ENCODE measurements around the gene HNMT.

Gene HNMT

DNA sequence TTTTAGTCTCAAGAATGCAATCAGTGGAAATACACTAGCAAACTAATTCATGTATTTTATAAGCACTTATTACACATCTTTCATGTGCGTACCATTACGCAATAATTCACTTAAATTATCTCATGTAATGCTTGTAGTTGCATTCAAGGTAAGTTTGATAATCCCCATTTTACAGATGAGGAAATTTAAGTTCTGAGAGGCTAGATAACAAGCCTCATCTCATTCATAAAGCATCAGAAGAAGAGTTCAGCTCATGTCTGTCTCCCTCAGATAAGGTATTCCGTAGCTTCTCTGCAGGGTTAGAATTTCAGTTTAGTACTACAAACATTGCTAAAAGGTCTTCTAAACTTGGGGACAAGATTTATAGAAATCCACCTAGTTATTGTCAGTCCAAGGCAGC, 47.8 kb downstream of the HNMT start:
- DNase-seq (ENCODE audit: low read depth in 2 of 2): no peak

DNA sequence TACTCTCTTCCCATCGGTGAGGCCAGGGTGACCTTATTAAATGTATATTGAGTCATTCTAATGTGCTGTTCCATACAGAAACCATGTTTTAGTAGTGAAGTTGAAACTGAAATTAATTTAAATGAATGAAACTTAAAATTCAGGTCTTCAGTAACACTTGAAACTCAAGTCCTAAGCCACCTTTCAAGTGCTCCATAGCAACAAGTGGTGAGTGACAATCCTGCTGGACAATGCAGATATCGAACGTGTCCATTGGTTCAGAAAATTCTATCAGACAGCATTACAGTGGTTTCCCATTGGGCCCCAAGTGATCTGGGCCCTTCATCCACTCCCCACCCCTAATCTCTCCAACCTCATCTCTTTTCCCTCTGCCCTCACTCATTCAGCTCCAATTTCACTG, 48.7 kb downstream of the HNMT start:
- no peak for DNase-seq (ENCODE audit: low read depth in 2 of 2)

DNA sequence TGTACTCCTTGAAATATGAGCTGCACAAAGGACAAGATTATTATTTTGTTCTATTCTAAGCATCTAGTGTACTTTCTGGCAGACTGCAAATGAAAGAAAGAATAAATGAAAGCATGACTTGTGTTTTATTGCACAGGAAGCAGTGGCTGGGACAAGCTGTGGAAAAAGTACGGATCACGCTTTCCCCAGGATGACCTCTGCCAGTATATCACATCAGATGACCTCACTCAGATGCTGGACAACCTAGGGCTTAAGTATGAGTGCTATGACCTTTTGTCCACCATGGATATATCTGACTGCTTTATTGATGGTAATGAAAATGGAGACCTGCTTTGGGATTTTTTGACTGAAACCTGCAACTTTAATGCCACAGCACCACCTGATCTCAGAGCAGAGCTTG, 49.4 kb downstream of the HNMT start:
- DNase-seq (ENCODE audit: low read depth in 2 of 2): no peak

DNA sequence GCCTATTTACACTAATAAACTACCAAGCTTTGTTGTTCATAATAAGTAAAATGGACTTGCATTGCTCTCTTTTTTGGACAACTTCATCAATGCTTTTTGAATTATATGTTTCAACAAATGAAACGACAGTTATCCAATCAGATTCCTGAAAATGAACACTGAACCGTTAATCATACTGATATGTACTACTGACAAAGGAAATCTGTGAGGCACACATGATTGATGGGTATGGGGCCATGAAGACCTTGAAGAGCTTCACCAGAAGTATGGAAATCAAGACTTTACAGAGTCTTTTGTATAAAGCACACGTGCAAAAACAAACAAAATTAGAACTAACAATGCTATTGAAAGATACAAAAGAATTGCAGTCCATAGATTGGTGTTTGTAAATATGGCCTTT, 51.2 kb downstream of the HNMT start:
- DNase-seq (ENCODE audit: low read depth in 2 of 2): no peak

DNA sequence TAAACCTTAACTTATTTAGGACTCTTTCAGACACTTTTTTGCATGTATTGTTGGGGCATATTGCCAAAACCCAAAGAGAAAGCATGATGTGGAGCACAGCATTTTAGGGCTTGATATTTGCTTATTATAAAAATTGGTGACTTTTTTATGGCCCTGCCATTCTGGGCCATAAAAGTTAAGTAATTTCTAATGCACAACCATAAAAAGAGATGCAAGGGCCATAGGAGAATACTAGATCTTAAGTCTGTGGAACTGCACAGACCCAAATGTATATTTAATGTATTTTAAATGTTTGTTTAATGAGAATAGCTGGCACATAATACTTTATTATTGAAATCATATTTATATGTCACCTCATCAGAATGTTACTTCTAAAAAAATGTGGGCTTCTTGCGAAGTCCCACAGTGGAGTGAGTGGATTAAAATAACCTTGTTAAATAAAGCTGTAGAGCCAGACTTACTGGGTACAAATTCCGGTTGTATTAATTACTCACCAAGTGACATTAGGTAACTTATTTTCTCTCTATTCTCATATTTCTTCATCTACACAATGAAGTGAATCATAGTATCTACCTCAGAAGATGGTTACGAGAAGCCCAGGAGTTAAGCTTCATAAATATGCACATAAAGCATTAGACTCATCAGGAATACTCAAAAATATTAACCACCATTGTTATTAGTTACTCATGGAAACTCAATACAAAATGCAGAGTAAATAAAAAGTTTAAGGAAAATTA, 52.2 kb downstream of the HNMT start:
- no peak for DNase-seq (ENCODE audit: low read depth in 2 of 2)

DNA sequence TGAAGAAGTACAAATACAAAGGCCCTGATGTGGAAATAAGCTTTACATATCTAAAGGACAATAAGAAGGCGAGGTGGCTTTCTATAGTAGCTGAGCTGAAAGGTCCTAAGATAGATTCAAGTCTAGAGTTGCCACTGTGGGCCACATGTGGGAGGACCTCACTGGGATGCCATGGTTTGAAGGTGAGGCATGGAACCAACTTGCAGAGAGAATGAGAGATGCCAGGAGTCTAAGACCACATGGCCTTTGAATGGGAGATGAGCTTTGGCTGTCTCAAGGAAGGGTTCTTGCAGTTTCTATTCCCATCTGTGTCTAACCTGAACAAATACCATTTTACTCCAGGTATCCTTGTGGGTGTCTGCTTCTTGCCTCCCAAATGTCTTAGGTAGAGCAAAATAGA, 53.6 kb downstream of the HNMT start:
- DNase-seq (ENCODE audit: low read depth in 2 of 2): no peak

DNA sequence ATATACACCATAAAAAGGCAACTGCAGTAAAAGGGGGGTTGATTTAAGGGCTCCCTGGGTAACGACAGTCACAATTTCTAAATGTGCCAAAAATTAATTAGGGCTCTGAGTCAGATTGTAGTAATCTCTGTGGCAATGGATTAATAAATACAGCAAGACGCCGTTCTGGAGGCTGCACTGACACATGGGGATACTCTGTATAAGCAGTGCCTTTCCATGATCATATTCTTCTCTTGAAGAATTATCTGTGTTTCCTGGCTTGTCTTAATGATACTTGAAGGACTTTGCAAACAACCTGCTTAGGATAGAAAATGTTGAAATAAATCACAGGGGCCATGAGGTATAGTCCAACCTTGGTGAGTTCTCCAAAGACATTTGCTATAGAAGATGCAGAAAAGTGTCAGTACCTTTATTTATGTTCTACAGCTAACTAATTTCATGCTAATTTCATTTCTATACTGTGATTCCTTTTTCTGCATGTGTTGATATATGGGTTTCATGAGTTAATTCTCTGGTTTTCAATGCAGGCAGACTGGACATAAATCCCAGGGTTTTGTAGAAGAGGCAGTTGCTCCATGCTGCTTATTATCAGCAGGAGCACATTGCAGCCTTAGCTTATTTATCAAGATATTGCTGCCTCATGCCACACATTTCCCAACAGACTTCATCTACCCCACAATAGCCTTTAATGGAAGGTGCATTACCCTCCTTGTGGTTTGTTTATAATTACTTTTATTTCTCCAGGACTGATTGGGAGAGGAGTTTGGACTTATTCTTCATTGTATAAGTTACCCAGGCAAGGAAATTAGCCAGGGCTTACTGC, 54.8 kb downstream of the HNMT start:
- no peak for DNase-seq (ENCODE audit: low read depth in 2 of 2)

DNA sequence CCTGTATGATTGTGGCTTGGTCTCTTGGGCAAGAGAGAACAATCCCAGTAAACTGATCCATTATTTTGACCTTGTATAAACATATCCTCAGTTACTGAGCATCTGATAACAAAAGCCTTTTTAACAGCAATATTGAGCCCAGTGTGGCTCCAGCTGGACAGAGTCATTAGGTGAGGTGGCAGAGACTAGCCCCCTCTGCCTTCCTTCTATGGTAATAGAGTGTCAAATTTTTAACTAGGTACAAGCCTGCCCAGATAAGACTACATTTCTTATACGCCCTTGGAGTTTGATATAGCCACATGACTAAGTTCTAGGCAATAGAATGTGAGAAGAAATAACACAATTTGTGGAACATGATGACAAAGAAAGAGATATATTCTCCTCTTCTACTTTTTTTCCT, 56.2 kb downstream of the HNMT start:
- DNase-seq (ENCODE audit: low read depth in 2 of 2): no peak

DNA sequence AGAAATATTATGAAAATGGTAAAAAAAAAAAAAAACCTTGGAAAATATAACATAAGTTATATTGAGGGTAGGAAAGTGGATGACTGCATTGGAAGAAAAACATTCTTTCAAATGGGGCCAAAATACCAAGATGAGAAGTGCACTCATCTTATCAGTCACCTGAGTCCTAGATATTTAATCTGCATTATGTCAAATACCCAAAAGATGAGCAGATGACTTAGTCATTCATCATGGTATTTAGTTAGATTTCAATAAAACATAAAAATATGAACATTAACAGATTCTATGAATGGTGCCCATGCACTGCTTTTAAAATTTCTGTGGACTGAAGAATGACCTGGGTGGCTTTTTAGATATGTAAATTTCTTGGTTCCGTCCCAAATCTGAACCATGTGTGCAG, 56.9 kb downstream of the HNMT start:
- DNase-seq (ENCODE audit: low read depth in 2 of 2): no peak

DNA sequence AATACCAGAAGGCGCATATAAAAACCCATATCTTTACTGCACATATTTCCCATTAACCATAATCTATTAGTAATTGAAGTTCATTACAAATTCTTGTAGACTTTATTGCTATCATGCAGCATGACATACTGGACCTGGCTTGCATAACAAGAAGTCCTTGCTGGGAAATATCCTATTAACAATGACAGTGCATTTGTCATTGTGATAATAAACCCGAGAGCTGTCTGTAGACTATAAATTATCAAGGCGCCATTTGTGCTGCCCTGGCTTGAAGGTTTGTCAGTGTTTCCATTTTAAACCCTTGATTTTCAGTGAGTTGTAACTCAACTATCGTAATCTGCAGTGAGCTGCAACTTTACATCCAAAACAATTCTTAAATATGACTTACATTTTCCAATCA, 59.0 kb downstream of the HNMT start:
- DNase-seq (ENCODE audit: low read depth in 2 of 2): no peak

DNA sequence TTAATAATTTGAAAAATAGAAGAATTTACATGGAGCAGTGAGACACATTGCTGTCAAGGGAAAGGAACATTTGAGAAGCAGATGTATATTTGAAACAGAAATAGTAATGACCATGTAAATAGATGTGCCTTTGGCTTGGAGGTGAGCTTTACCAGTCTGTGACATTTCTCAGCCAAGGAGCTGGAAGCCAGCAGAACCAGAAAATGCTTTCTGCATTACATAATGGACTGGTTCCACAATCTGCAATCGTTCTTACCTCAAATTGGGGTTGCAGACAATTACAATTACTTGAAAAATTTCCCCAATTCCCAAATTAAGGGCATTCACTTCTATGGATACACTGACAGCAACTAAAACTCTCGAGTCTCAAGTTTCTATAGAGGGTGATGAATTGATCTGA, 59.7 kb downstream of the HNMT start:
- no peak for DNase-seq (ENCODE audit: low read depth in 2 of 2)

DNA sequence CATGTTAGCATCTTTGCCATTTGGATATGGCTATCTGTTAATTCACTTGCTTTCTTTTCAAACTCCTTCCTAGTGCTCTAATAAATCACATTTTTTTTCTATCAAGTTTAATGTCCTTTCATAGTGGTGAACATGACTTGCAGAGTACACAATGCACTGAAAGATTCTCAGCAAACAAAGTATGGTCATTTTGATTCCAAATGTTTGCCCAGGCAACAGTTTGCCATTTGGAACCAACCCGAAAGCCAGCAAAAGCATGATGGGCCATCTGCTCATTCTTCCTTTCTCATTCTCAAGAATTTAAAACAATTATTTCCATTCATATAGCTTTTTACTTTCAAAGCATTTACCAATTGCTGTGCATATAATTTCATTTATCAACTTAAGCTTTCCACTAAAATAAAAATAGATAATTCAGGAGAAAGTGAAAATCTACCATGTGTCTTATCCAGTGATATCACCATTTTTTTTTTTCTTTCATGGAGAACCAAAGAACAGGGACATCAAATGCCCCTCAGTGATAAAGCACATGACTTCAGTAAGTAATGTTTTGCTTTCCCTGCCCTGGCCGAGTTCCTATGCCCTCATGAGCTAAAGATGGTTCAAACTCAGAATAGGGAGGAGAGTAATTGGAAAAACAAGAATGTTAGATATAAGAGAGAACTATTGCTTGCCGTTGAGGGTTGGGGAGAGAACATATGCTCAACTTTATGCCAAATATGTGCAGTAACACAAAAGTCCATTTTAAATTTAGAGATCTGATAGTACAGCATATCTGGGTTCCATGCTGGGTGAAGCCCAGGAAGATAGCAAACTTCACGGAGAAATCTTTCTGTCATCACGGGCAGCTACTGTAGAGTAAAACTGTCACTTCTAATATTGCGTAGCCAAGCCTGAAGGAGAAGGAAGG, 62.1 kb downstream of the HNMT start:
- DNase-seq (ENCODE audit: low read depth in 2 of 2): no peak

DNA sequence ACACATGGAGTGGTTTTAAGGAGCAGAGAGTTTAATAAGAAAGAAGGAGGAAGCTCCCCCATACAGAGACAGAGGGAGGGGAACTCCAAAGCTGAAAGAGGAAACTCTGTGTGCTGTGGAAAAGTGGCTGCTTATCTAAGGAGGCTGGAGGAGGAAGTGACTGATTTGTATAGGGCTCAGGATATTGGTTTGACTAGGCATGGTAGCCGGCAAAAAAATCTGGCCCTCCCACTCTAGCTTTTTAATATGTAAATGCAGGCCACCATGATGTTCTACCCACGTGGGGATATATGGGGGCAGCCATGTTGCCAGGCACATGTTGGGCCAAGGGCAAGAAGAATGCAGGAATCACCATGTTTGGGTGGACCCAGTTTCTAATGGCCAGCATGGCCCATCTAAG, 64.3 kb downstream of the HNMT start:
- DNase-seq (ENCODE audit: low read depth in 2 of 2): no peak

DNA sequence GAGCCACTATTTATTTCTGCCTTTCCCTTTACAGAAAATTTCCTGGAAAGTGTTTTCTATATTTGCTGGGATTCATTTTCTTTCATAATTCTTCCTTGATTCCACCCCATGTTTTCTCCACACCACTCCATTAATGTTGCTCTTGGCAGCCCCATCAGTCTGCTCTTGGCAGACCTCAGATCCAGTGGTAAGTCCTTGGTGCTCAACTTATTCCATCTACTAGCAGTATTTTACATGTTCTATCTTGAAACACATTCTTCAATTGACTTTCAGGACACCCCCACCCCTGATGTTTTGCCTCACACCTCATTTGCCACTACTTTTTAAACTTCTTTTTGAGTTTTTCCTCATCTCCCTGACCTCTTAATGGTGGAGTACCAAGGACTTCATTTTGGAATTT, 65.0 kb downstream of the HNMT start:
- no peak for DNase-seq (ENCODE audit: low read depth in 2 of 2)

DNA sequence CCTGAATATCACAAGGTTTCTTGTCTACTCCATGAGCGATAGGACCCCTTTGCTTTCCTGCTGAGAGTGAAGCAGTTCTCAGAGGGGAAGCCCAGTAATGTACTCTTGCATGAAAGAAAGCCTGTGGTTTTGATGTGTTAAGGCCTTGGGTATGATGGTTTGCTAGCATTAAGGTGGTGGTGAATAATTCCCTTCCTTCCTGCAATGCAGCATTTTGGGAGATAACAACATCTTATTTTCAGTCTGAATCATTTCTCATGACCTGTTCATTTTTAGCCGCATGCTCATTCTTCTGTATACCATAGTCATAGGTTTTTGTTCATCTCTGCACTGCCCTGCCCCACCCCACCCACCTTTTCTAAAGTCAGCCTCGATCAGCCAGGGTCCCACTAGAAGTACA, 66.2 kb downstream of the HNMT start:
- no peak for DNase-seq (ENCODE audit: low read depth in 2 of 2)

DNA sequence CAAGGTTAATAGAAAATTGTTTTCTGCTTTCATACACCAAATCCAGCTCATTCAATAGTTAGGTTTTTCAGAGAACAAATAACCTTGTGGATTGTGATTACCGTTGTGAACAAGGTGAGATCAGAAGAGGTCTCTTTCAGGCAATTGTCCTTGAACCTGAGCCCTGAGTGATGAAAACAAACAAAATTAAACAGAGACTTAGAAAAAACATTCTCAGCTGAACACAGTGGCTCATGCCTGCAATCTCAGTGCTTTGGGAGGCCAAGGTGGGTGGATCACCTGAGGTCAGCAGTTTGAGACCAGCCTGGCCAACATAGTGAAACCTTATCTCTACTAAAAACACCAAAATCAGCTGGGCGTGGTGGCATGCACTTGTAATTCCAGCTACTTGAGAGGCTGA, 68.1 kb downstream of the HNMT start:
- DNase-seq (ENCODE audit: low read depth in 2 of 2): no peak

DNA sequence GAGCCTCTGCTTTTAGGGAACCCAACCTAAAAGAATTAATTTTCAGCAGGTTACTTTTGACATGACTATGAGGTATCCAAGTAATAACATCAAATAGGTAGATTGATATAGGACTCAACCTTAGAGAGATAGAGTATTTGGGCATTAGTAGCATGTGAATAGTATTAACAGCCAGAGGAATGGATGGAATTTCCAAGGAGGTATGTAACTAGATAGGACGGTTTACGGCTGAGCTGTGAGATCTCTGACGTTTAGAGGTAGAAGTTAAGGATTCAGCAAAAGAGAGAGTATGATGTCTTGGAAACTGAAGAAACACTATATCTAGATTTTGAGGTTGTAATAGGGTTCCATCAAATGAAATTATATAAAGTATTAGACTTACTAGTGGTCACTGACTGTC, 70.3 kb downstream of the HNMT start:
- DNase-seq (ENCODE audit: low read depth in 2 of 2): no peak

DNA sequence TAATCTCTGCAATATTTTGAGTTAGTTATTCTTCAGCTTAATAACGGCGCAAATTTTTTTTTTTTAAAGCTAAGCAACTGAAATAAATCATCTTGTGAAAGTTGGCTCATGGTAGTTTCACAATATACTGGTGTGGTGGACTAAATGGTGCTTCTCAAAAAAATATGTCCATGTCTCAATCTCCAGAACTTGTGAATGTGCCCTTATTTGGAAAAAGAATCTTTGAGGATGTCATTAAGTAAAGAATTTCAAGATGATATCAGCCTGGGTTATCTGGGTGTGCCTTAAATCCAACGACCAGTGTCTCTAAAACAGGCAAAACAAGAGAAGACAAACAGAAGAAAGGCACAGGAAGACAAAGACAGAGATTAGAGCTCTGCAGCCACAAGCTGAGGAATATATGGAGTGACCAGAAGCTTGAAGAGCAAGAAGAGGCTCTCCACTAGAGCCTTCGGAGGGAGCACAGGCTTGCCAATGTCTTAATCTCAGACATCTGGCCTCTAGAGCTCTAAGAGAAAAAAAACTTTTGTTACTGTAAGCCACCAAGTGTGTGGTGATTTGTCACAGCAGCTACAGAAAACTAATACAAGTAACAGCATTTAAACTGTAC, 71.4 kb downstream of the HNMT start:
- no peak for DNase-seq (ENCODE audit: low read depth in 2 of 2)

DNA sequence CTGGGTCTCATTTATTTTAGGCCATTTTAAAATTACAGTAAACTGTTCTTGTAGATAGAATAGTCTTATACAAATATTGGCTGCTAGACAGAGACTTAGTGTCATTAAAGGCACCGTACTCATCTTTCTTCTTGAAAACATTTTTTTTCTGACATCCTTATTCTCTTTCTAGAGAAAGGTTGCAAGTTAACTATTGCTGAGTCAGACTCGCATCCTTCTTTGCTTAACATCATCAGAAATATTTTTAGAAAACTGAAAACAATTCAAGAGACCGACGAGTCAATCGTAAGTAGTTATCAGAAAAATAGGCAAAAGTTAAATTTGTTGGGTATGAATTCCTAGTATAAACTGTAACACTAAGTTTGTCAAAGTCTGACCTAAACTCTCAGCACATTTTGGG, 72.2 kb downstream of the HNMT start:
- DNase-seq (ENCODE audit: low read depth in 2 of 2): no peak

DNA sequence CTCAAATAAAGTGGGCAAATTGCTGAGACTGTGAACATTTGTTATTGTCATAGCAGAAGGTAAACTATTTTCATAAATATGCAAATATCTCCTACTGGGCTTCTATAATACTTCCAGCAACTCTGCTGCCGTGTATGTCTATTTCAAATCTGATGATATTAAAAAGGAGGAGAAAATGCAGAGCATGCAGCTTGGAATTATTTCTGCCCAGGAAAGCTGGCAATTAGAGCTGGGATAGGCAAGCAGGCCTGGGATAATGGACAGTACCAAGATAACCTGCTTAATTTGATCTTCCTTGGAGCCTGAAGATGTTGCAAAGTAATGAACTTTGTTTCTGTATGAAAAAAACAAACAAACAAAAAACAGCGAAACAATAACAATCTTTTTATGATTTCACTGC, 72.8 kb downstream of the HNMT start:
- DNase-seq (ENCODE audit: low read depth in 2 of 2): no peak

DNA sequence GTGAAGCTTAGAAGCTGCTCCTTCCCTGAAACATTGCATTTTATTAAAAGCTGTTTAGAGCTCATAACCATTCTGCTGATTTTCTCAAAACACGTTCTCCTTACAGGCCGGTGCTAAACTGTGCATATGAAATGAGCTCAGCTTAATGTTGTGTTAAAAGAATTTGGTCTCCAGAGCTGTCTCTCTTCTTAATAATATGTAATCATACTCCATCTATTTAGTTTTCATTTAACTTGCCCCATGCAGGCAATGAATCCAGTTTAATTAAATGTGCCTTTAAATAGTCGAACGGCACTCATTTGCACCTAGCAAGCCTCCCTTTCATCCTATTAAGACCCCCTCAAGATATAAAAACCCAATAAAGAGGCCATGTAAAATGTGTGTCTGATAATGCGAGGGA, 76.3 kb downstream of the HNMT start:
- DNase-seq (ENCODE audit: low read depth in 2 of 2): no peak

DNA sequence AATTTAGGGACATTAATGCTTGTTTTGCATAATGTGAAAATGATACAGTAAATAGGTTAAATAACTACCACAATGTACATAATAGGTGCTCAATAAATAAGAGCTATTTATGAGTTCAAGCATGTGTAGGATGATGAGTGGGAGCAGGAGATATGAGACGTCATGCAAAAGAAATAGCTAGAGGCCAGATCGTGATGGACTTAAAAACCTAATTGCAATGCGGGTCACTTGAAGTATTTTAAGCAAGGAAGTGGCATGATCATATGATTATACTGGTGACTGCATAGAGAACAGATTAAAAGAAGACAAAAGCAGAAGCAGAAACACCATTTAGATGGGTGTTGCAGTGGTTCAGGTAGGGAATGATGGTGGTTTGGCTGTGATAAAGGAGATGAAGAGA, 78.0 kb downstream of the HNMT start:
- DNase-seq (ENCODE audit: low read depth in 2 of 2): no peak
